Esophagus muscularis mucosa (tissue), 4 donors: ENCODE results near the gene FNBP1. TPM values are rescaled to one million over a fixed set of nuclear protein-coding genes. Genes with fewer than 3 reads are reported as not detected.

Experiments used
- DNase-seq: peaks from one replicate; pipeline ENCODE4 v3.0.0-alpha.2; 2017; ENCODE audit errors: extremely low spot score
- H3K27ac ChIP-seq, 4 donors: fragments of 200-600 bp; sonication (generic); replicated peaks in 1 of 4; 1 replicate in 3 of 4; 2 replicates in 1 of 4; pipeline ENCODE4 v1.5.1; 2016 to 2019; ENCODE audit warnings: mild to moderate bottlenecking in 1 of 4
- H3K27me3 ChIP-seq, 4 donors: fragments of 200-600 bp; sonication (generic); one replicate each; pipeline versions ENCODE4 v1.5.1 to v1.6.0; 2016 to 2019
- H3K36me3 ChIP-seq, 4 donors: fragments of 200-600 bp; sonication (generic); one replicate each; pipeline ENCODE4 v1.5.1; 2016 to 2019
- H3K4me1 ChIP-seq, 4 donors: fragments of 200-600 bp; sonication (generic); one replicate each; pipeline ENCODE4 v1.5.1; 2016 to 2019
- H3K4me3 ChIP-seq, 4 donors: fragments of 200-600 bp; sonication (generic); 1 replicate in 2 of 4; 2 replicates in 2 of 4; pipeline ENCODE4 v1.5.1; 2016 to 2019; ENCODE audit warnings: mild to moderate bottlenecking in 4 of 4, moderate library complexity in 1 of 4
- H3K9me3 ChIP-seq, 4 donors: fragments of 200-600 bp; sonication (generic); 1 replicate in 3 of 4; 2 replicates in 1 of 4; pipeline ENCODE4 v1.5.1; 2016 to 2019
- EP300 ChIP-seq: sonication (generic); formaldehyde crosslinking; IDR thresholded peaks from one replicate; pipeline ENCODE4 v1.6.1; 2017; ENCODE audit warnings: antibody characterized with exemption
- POLR2A ChIP-seq: fragments of 450-650 bp; IDR thresholded peaks from one replicate; pipeline ENCODE4 v1.6.1; 2017; ENCODE audit warnings: antibody characterized with exemption, moderate library complexity, mild to moderate bottlenecking, low read depth
- POLR2AphosphoS5 ChIP-seq, 2 donors: sonication (generic); formaldehyde crosslinking; IDR thresholded peaks; one replicate each; pipeline ENCODE4 v1.6.1; 2017; ENCODE audit warnings: antibody characterized with exemption in 2 of 2
- WGBS: methylation state at CpG from one replicate; pipeline ENCODE4 v1.1.5; 2018; 5-methylcytosine and 5-hydroxymethylcytosine counted together
- intact Hi-C: fragments of 100-400 bp; cut with DNase I; formaldehyde crosslinking; loops from one replicate; pipeline ENCODE4 v1.15.1; 2023
- total RNA-seq, 4 donors: library from RNA; depleted of rRNA; stranded (reverse); fragments of >200 nt; gene quantifications; one replicate each; pipeline versions ENCODE4 v1.1.0 to v1.2.1, GENCODE V29; 2016
- TF ChIP-seq, protein P1 (sequence below), 3 experiments: fragments of 200-600 bp in 2 of 3; fragments of 450-650 bp in 1 of 3; sonication (generic) in 2 of 3; IDR thresholded peaks; one replicate each; pipeline ENCODE4 v1.5.1; 2017 to 2019; ENCODE audit warnings: antibody characterized with exemption in 3 of 3, mild to moderate bottlenecking in 2 of 3, moderate library complexity in 1 of 3

Gene FNBP1
- total RNA-seq, 4 donors from 2014 or later: 177 to 317 (median 254) TPM

DNA sequence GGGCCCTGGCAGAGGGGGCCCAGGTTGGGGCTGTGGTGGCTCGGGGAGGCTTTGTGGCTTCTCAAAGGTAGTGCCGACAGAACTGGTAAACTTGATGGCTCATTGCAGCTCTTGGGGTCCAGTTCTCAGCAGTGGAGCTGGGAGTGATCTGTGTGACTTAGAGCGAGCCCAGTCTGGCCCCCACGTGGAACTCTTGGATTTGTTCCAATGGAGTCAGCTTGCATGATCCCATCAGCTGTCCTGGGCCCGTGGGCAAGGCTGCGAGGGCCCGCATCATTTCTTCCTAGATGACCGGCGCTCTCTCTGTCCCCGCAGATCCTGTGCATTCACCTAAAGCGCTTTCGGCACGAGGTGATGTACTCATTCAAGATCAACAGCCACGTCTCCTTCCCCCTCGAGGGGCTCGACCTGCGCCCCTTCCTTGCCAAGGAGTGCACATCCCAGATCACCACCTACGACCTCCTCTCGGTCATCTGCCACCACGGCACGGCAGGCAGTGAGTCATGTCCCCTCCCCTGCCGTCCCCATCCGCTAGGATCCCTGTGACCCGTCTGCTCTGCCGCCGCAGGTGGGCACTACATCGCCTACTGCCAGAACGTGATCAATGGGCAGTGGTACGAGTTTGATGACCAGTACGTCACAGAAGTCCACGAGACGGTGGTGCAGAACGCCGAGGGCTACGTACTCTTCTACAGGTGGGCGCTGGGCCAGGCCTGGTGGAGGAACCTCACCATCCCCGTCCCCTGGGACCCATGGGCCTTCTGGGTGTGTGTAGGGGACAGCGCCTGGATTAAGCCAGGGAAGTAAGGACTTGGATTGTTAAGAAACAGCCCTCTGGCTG is 168.5 kb downstream of the FNBP1 start:
- Histone ChIP-seq H3K27ac (peak overlapping the region in 1 of 4 donors; percentile 6), H3K4me3 (no peak overlapping the region), H3K4me1 (peaks cover 0 to 2% (median 0%) of the 10 kb centered on the region in 4 donors), H3K27me3 (no peaks in the 10 kb centered on the region), H3K9me3 (no peaks in the 10 kb centered on the region), H3K36me3 (peaks cover 14 to 37% (median 22%) of the 10 kb centered on the region in 4 donors)
- no peak for DNase-seq
- WGBS: 90% methylated on average over 37 of the region's 38 CpGs
- no peak for TF ChIP-seq POLR2AphosphoS5 (IDR thresholded peaks at IDR 0.05)
- TF ChIP-seq, protein P1, sequence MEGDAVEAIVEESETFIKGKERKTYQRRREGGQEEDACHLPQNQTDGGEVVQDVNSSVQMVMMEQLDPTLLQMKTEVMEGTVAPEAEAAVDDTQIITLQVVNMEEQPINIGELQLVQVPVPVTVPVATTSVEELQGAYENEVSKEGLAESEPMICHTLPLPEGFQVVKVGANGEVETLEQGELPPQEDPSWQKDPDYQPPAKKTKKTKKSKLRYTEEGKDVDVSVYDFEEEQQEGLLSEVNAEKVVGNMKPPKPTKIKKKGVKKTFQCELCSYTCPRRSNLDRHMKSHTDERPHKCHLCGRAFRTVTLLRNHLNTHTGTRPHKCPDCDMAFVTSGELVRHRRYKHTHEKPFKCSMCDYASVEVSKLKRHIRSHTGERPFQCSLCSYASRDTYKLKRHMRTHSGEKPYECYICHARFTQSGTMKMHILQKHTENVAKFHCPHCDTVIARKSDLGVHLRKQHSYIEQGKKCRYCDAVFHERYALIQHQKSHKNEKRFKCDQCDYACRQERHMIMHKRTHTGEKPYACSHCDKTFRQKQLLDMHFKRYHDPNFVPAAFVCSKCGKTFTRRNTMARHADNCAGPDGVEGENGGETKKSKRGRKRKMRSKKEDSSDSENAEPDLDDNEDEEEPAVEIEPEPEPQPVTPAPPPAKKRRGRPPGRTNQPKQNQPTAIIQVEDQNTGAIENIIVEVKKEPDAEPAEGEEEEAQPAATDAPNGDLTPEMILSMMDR (IDR thresholded peaks at IDR 0.05): no peak
- no peak for TF ChIP-seq POLR2A
- TF ChIP-seq EP300: no peak
- intact Hi-C loops: no loop called here

DNA sequence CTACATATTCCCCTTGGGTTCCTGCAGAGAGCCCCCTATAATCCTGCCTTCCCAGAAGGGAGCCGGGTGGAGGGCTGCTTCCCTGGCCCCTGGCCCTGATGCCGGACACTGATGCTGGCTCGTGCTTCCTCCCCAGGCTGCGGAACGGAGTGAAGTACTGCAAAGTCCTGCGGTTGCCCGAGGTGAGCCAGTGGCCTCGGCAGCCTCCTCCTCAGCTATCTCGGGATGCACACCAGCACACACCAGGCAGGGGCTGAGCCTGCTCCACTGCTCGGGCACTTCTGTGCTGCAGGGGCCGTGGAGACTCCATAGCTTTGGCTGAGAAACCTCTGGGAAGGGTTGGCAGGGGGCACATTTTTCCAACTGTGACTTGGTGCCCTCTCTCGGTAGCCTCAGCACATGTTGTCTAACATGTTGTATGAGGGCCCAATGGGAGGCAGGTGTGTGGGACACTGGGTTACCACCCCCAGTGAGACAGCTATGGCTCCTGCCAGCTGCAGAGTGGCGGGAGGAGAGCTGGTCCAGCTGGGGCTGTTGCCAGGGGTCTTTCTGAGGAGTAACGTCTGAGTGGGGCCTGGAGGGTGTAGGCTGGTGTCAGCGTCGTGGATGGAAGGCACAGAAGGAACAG is 169.3 kb downstream of the FNBP1 start:
- no peak for DNase-seq
- no peaks in the 10 kb centered on the region for H3K27me3 ChIP-seq
- WGBS: 94% methylated on average over 5 of the region's 16 CpGs

DNA sequence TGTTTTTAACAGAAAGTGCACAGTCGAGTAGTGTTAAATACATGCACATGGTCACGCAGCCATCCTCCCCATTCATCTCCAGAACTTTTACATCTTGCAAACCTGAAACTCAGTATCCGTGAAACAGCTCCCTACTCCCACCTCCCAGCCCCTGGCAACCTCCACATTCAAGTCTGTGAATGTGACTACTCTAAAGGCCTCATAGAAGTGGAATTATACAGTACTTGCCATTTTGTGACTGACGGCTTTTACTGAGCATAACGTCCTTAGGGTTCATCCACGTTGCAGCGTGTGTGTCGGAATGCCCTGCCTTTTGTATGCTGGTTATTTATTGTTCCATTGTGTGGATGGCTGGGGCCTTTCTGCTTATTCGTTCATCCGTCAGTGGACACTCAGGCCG is 171.9 kb downstream of the FNBP1 start:
- no peak for DNase-seq
- Histone ChIP-seq H3K27ac (no peak overlapping the region), H3K36me3 (peaks cover 35 to 51% (median 49%) of the 10 kb centered on the region in 4 donors), H3K4me3 (no peak overlapping the region), H3K27me3 (no peaks in the 10 kb centered on the region), H3K9me3 (no peaks in the 10 kb centered on the region), H3K4me1 (no peaks in the 10 kb centered on the region)
- no peak for TF ChIP-seq EP300
- TF ChIP-seq POLR2AphosphoS5 (IDR thresholded peaks at IDR 0.05): no peak
- TF ChIP-seq, protein P1 (IDR thresholded peaks at IDR 0.05): no peak
- no peak for TF ChIP-seq POLR2A
- WGBS: 91% methylated on average over 10 of the region's 11 CpGs
- intact Hi-C loops: no loop called here

More for the DNA sequence above, 169.3 kb downstream of the FNBP1 start:
- intact Hi-C loops: no loop called here
- Histone ChIP-seq H3K4me1 (no peaks in the 10 kb centered on the region), H3K36me3 (peaks cover 22 to 39% (median 26%) of the 10 kb centered on the region in 4 donors), H3K9me3 (no peaks in the 10 kb centered on the region), H3K4me3 (no peak overlapping the region), H3K27ac (no peak overlapping the region)
- TF ChIP-seq POLR2A (no peak), POLR2AphosphoS5 (IDR thresholded peaks at IDR 0.05) (no peak), EP300 (no peak)
- TF ChIP-seq, protein P1 (IDR thresholded peaks at IDR 0.05): no peak

DNA sequence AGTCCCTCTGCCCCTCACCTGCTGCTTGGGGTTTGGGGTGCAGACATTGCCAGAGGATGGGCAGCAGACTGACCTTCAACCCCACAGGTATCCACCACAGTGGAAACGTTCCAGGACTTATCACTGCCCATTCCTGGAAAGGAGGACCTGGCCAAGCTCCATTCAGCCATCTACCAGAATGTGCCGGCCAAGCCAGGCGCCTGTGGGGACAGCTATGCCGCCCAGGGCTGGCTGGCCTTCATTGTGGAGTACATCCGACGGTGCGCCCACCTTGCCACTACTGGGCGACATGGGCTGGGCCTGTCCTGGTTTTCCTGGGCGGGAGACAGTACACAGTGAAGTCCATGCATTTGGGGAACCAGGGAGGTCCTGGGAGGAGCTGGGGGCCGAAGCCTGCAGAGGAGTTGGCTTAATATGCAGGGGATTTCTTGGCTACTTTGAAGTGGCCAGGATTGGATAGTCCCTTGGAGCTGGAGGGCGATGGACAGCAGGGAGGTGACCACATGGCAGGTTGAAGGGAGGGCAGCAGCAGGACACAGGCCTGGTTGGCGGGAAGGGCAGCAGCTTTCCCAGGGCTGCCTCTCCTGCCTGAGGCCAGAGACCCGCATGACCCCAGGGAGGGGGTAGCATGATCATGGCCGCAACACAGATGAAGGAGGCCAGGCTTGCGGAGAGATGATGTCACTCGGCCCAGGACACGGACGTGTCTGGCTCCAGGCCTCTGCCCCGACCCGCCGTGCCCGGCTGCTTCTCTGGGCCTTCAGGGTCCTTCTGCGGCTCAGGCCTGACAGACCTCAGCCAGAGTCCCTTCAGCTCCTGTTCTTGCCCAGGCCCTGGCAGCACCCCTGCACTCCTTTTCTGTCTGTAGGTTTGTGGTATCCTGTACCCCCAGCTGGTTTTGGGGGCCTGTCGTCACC is 173.1 kb downstream of the FNBP1 start:
- no peaks in the 10 kb centered on the region for H3K4me1 ChIP-seq
- intact Hi-C loops: no loop called here
- H3K27ac ChIP-seq: no peak overlapping the region
- H3K27me3 ChIP-seq: no peaks in the 10 kb centered on the region
- H3K4me3 ChIP-seq: no peak overlapping the region
- TF ChIP-seq POLR2A (no peak), POLR2AphosphoS5 (IDR thresholded peaks at IDR 0.05) (no peak), EP300 (no peak)
- TF ChIP-seq, protein P1 (IDR thresholded peaks at IDR 0.05): no peak
- H3K36me3 ChIP-seq: peaks cover 32 to 62% (median 56%) of the 10 kb centered on the region in 4 donors
- no peak for DNase-seq
- 92% methylated on average over 12 of the region's 24 CpGs for WGBS
- no peaks in the 10 kb centered on the region for H3K9me3 ChIP-seq
